CD14-positive monocyte (primary cell): ENCODE data around the gene JAK1. TPM values are rescaled to one million over a fixed set of nuclear protein-coding genes. Genes with fewer than 3 reads are reported as not detected.

ENCODE experiments used
- DNase-seq, 3 donors: peaks; one replicate each; pipeline ENCODE4 v3.0.0-alpha.2; 2011 to 2022
- H2AFZ ChIP-seq: 2 replicates; pipeline ENCODE4 v1.6.0; 2012; ENCODE audit warnings: mild to moderate bottlenecking, low read depth, low read length, inconsistent platforms; ENCODE audit not compliant: insufficient read depth, poor library complexity, severe bottlenecking
- H3K27ac ChIP-seq, 2 donors: 1 replicate in 1 of 2; 2 replicates in 1 of 2; pipeline ENCODE4 v1.5.1; 2012 to 2013; ENCODE audit warnings: low read length in 2 of 2, control low read depth in 1 of 2, inconsistent platforms in 1 of 2, low read depth in 1 of 2, mild to moderate bottlenecking in 1 of 2
- H3K27me3 ChIP-seq, 2 donors: one replicate each; pipeline versions ENCODE4 v1.6.0 to v1.6.1; 2011 to 2013; ENCODE audit warnings: low read length in 2 of 2; ENCODE audit not compliant: control insufficient read depth in 2 of 2, insufficient read depth in 2 of 2
- H3K36me3 ChIP-seq, 2 donors: replicated peaks in 1 of 2; 1 replicate in 1 of 2; 2 replicates in 1 of 2; pipeline versions ENCODE4 v1.5.1 to v1.6.1; 2012 to 2013; ENCODE audit warnings: low read length in 2 of 2, control low read depth in 1 of 2, inconsistent platforms in 1 of 2, mild to moderate bottlenecking in 1 of 2; ENCODE audit not compliant: insufficient read depth in 2 of 2, control insufficient read depth in 1 of 2
- H3K4me1 ChIP-seq, 2 donors: 1 replicate in 1 of 2; 2 replicates in 1 of 2; pipeline versions ENCODE4 v1.5.1 to v1.6.1; 2012 to 2013; ENCODE audit warnings: low read length in 2 of 2, control low read depth in 1 of 2, inconsistent platforms in 1 of 2, mild to moderate bottlenecking in 1 of 2, moderate library complexity in 1 of 2; ENCODE audit not compliant: insufficient read depth in 2 of 2, control insufficient read depth in 1 of 2
- H3K4me2 ChIP-seq: replicated peaks from 2 replicates; pipeline ENCODE3; 2012; ENCODE audit warnings: low read length, moderate library complexity, mild to moderate bottlenecking; ENCODE audit not compliant: poor library complexity, severe bottlenecking; ENCODE audit errors: extremely low read depth
- H3K4me3 ChIP-seq, 3 experiments: fragments of 200-600 bp in 1 of 3; sonication (generic) in 1 of 3; replicated peaks in 1 of 3; 1 replicate in 2 of 3; 2 replicates in 1 of 3; pipeline ENCODE4 v1.5.1; 2011 to 2013; ENCODE audit warnings: low read length in 3 of 3, mild to moderate bottlenecking in 3 of 3, control low read depth in 2 of 3, low read depth in 2 of 3, inconsistent platforms in 1 of 3, moderate library complexity in 1 of 3
- H3K79me2 ChIP-seq: 2 replicates; pipeline ENCODE4 v1.6.0; 2012; ENCODE audit warnings: mild to moderate bottlenecking, control low read depth, inconsistent platforms, low read length, moderate library complexity; ENCODE audit not compliant: insufficient read depth
- H3K9ac ChIP-seq: 2 replicates; pipeline ENCODE4 v1.6.0; 2017; ENCODE audit warnings: low read length, mild to moderate bottlenecking; ENCODE audit not compliant: insufficient read depth, poor library complexity, severe bottlenecking
- H3K9me3 ChIP-seq, 2 donors: replicated peaks in 1 of 2; 1 replicate in 1 of 2; 2 replicates in 1 of 2; pipeline versions ENCODE4 v1.5.1 to v1.6.1; 2012 to 2013; ENCODE audit warnings: low read length in 2 of 2, control low read depth in 1 of 2; ENCODE audit not compliant: control insufficient read depth in 1 of 2, insufficient read depth in 1 of 2
- H4K20me1 ChIP-seq: 2 replicates; pipeline ENCODE4 v1.6.0; 2012; ENCODE audit warnings: mild to moderate bottlenecking, low read length, control low read depth, moderate library complexity; ENCODE audit not compliant: insufficient read depth
- H3K27ac Mint-ChIP-seq, 7 donors: one replicate each; pipeline ENCODE4 v1.8.0; 2020; ENCODE audit warnings: mild to moderate bottlenecking in 7 of 7, mixed read lengths in 7 of 7, moderate library complexity in 6 of 7, inconsistent platforms in 2 of 7
- H3K27me3 Mint-ChIP-seq, 3 donors: one replicate each; pipeline ENCODE4 v1.8.0; 2021 to 2022; ENCODE audit warnings: low read depth in 3 of 3, mild to moderate bottlenecking in 3 of 3, mixed read lengths in 3 of 3, moderate library complexity in 3 of 3, inconsistent platforms in 1 of 3
- H3K36me3 Mint-ChIP-seq, 2 donors: one replicate each; pipeline ENCODE4 v1.8.0; 2020; ENCODE audit warnings: mixed read lengths in 2 of 2, inconsistent platforms in 1 of 2, mild to moderate bottlenecking in 1 of 2
- H3K4me1 Mint-ChIP-seq: one replicate; pipeline ENCODE4 v1.8.0; 2020; ENCODE audit warnings: mild to moderate bottlenecking, mixed read lengths
- H3K4me3 Mint-ChIP-seq, 2 donors: one replicate each; pipeline ENCODE4 v1.8.0; 2020; ENCODE audit warnings: mild to moderate bottlenecking in 2 of 2, mixed read lengths in 2 of 2, moderate library complexity in 1 of 2
- H3K9me3 Mint-ChIP-seq, 7 donors: one replicate each; pipeline ENCODE4 v1.8.0; 2020 to 2022; ENCODE audit warnings: mixed read lengths in 7 of 7, mild to moderate bottlenecking in 6 of 7, moderate library complexity in 6 of 7, inconsistent platforms in 2 of 7
- CTCF ChIP-seq: fragments of 200-600 bp; IDR thresholded peaks from one replicate; pipeline ENCODE4 v1.8.0; 2022; ENCODE audit warnings: antibody characterized with exemption, mild to moderate bottlenecking
- WGBS: methylation state at CpG from one replicate; pipeline ENCODE4 v1.1.5; 2013; ENCODE audit warnings: missing lambda C conversion rate; ENCODE audit not compliant: insufficient coverage; 5-methylcytosine and 5-hydroxymethylcytosine counted together
- intact Hi-C, 2 donors: fragments of 100-400 bp; cut with micrococcal nuclease; formaldehyde crosslinking; loops; one replicate each; pipeline versions ENCODE4 v1.15.0 to v1.15.1; 2023
- polyA plus RNA-seq, 3 donors: library from polyadenylated mRNA; depleted of rRNA in 1 of 3; unstranded in 2 of 3; stranded (reverse) in 1 of 3; fragments of 300-500 nt in 2 of 3; fragments of >200 nt in 1 of 3; fragmentation: Illumina TruSeq in 2 of 3; gene quantifications; 1 replicate in 2 of 3; 2 replicates in 1 of 3; pipeline ENCODE4 v1.2.3, GENCODE V29; 2012 to 2021

Gene JAK1
- polyA plus RNA-seq, 3 donors = 43.1 to 76.2 (median 72.6) TPM

- Mint-ChIP-seq H3K36me3 (peaks cover 0 to 1% of the 10 kb centered on the region in 2 donors), H3K4me1 (peaks cover 40% of the 10 kb centered on the region), H3K9me3 (no peaks in the 10 kb centered on the region), H3K27ac (no peak overlapping the region), H3K27me3 (peaks cover 0 to 2% (median 0%) of the 10 kb centered on the region in 3 donors), H3K4me3 (no peak overlapping the region)
- TF ChIP-seq CTCF = no peak
- no CpG with 5 or more reads among the region's 2 CpGs for WGBS
- no peak for DNase-seq
- Histone ChIP-seq H3K4me2 (no peak overlapping the region), H3K27me3 (no peaks in the 10 kb centered on the region), H3K27ac (no peak overlapping the region), H3K36me3 (no peaks in the 10 kb centered on the region), H3K4me1 (peaks cover 7 to 17% of the 10 kb centered on the region in 2 donors), H3K9me3 (no peaks in the 10 kb centered on the region), H3K9ac (no peak overlapping the region), H3K4me3 (no peak overlapping the region), H3K79me2 (peaks cover 99% of the 10 kb centered on the region), H2AFZ (no peak overlapping the region), H4K20me1 (peaks cover 100% of the 10 kb centered on the region)
- intact Hi-C loops = no loop called here
These were observed 18.1 kb downstream of the JAK1 start for GRCh38 chr1:64948216-64948615.

DNA sequence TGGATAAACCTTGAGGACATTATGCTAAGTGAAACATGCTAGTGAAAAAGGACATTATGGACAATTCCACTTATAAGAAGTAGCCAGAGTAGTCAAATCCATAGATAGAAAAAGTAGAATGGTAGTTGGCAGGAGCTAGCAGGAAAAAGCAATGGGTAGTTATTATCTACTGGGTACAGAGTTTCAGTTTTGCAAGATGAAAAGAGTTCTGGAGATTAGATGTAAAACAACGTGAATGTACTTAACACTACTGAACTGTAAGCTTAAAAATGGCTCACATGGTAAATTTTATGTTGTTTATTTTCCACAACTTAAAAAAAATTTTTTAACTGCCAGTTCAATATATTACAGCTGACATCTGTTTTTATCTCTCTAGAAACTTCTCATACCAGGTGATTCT lies 19.4 kb downstream of the JAK1 start:
- DNase-seq = no peak

More for the DNA sequence above, 19.4 kb downstream of the JAK1 start:
- H3K4me1 Mint-ChIP-seq = peaks cover 44% of the 10 kb centered on the region
- H3K27me3 Mint-ChIP-seq = peaks cover 0 to 1% (median 0%) of the 10 kb centered on the region in 3 donors
- Histone ChIP-seq H3K9me3 (no peaks in the 10 kb centered on the region), H3K4me2 (no peak overlapping the region), H3K27me3 (no peaks in the 10 kb centered on the region), H2AFZ (no peak overlapping the region), H3K4me1 (peaks cover 16 to 30% of the 10 kb centered on the region in 2 donors), H3K9ac (no peak overlapping the region), H3K4me3 (no peak overlapping the region), H3K79me2 (peaks cover 99% of the 10 kb centered on the region), H3K27ac (no peak overlapping the region), H3K36me3 (no peaks in the 10 kb centered on the region), H4K20me1 (peaks cover 100% of the 10 kb centered on the region)
- H3K36me3 Mint-ChIP-seq = peaks cover 0 to 1% of the 10 kb centered on the region in 2 donors
- WGBS = no CpG with 5 or more reads among the region's 1 CpG
- H3K27ac Mint-ChIP-seq = no peak overlapping the region
- intact Hi-C loops = no loop called here
- no peaks in the 10 kb centered on the region for H3K9me3 Mint-ChIP-seq
- no peak for TF ChIP-seq CTCF
- H3K4me3 Mint-ChIP-seq = no peak overlapping the region
